Stomach (tissue), 9 donors: ENCODE results near the gene MT1M. TPM values are rescaled to one million over a fixed set of nuclear protein-coding genes. Genes with fewer than 3 reads are reported as not detected.

Experiments used
- DNase-seq, 2 donors: peaks; one replicate each; pipeline versions ENCODE4 v3.0.0 to v3.0.0-alpha.2; 2013 to 2019
- H3K27ac ChIP-seq, 5 donors: fragments of 200-600 bp in 4 of 5; sonication (generic) in 4 of 5; one replicate each; pipeline ENCODE4 v1.5.1; 2013 to 2019; ENCODE audit warnings: mild to moderate bottlenecking in 1 of 5, moderate library complexity in 1 of 5
- H3K27me3 ChIP-seq, 3 donors: fragments of 200-600 bp; sonication (generic); one replicate each; pipeline ENCODE4 v1.5.1; 2017 to 2019; ENCODE audit warnings: mixed run types in 1 of 3
- H3K36me3 ChIP-seq, 4 donors: fragments of 200-600 bp; sonication (generic); 1 replicate in 3 of 4; 2 replicates in 1 of 4; pipeline ENCODE4 v1.5.1; 2016 to 2019
- H3K4me1 ChIP-seq, 4 donors: fragments of 200-600 bp; sonication (generic); one replicate each; pipeline ENCODE4 v1.5.1; 2016 to 2019
- H3K4me3 ChIP-seq, 4 donors: fragments of 200-600 bp; sonication (generic) in 3 of 4; one replicate each; pipeline ENCODE4 v1.5.1; 2016 to 2019; ENCODE audit warnings: mild to moderate bottlenecking in 1 of 4
- H3K9me3 ChIP-seq, 4 donors: fragments of 200-600 bp; sonication (generic); one replicate each; pipeline ENCODE4 v1.5.1; 2016 to 2019
- CTCF ChIP-seq, 7 experiments: fragments of 450-650 bp in 4 of 7; fragments of 200-600 bp in 3 of 7; sonication (generic) in 3 of 7; IDR thresholded peaks; one replicate each; pipeline ENCODE4 v1.5.1; 2016 to 2019; ENCODE audit warnings: antibody characterized with exemption in 7 of 7, control low read depth in 2 of 7, mild to moderate bottlenecking in 1 of 7
- EP300 ChIP-seq: sonication (generic); formaldehyde crosslinking; IDR thresholded peaks from one replicate; pipeline ENCODE4 v1.6.1; 2017; ENCODE audit warnings: antibody characterized with exemption
- POLR2A ChIP-seq, 4 donors: fragments of 450-650 bp; IDR thresholded peaks; one replicate each; pipeline ENCODE4 v1.6.1; 2016; ENCODE audit warnings: antibody characterized with exemption in 4 of 4, control low read depth in 2 of 4, mild to moderate bottlenecking in 1 of 4, moderate library complexity in 1 of 4
- POLR2AphosphoS5 ChIP-seq, 3 donors: sonication (generic); formaldehyde crosslinking; IDR thresholded peaks; one replicate each; pipeline ENCODE4 v1.6.1; 2016; ENCODE audit warnings: antibody characterized with exemption in 3 of 3
- WGBS, 5 donors: extraction: QIAGEN DNeasy Blood & Tissue Kit in 3 of 5; methylation state at CpG; one replicate each; pipeline versions ENCODE4 v1.1.5 to v1.1.7; 2013 to 2018; 5-methylcytosine and 5-hydroxymethylcytosine counted together
- intact Hi-C: fragments of 100-400 bp; cut with DNase I; formaldehyde crosslinking; loops from one replicate; pipeline ENCODE4 v1.15.1; 2023; ENCODE audit warnings: low total_unique reads
- polyA plus RNA-seq, 3 donors: library from polyadenylated mRNA; stranded (reverse); fragments of 200-250 nt; gene quantifications; one replicate each; pipeline ENCODE4 v1.2.3, GENCODE V29; 2013
- total RNA-seq, 5 donors: library from RNA; depleted of rRNA; stranded (reverse); fragments of >200 nt; gene quantifications; one replicate each; pipeline versions ENCODE4 v1.1.0 to v1.2.3, GENCODE V29; 2014 to 2016
- donor health status: healthy with polysubstance abuse.
- donor health status: Bipolar disorder and iron deficiency.
- donor health status: healthy.

The MT1M gene
- total and polyA plus RNA-seq, 8 donors: 5.2 to 155 (median 57.4) TPM; not detected in 1

- WGBS, 5 donors: 52 to 75% (median 55%) methylated on average over 7 of the region's 7 CpGs
- H3K27ac ChIP-seq: peak overlapping the region in 4 of 5 donors; percentile 80 to 87 (median 86)
- H3K4me1 ChIP-seq: peaks cover 21 to 57% (median 41%) of the 10 kb centered on the region in 4 donors
- no peaks in the 10 kb centered on the region for H3K36me3 ChIP-seq
- peak overlapping the region; percentile 54 to 61 (median 57) for H3K4me3 ChIP-seq
- no peak for DNase-seq
- H3K9me3 ChIP-seq: no peaks in the 10 kb centered on the region
- H3K27me3 ChIP-seq: peaks cover 0 to 66% (median 12%) of the 10 kb centered on the region in 3 donors
- intact Hi-C loops: no loop called here
- no peak for TF ChIP-seq POLR2AphosphoS5 (IDR thresholded peaks at IDR 0.05)
- no peak for TF ChIP-seq CTCF (IDR thresholded peaks at IDR 0.05)
- no peak for TF ChIP-seq EP300
- no peak for TF ChIP-seq POLR2A (IDR thresholded peaks at IDR 0.05)
Observed at GRCh38 chr16:56633535-56633934, 1.1 kb downstream of the MT1M start.

- intact Hi-C loops: no loop called here
- no peak for DNase-seq
- 24 to 62% (median 29%) methylated on average over 47 of the region's 47 CpGs for WGBS, 5 donors
- Histone ChIP-seq H3K27ac (no peak overlapping the region), H3K27me3 (peaks cover 0 to 80% (median 15%) of the 10 kb centered on the region in 3 donors), H3K36me3 (no peaks in the 10 kb centered on the region), H3K4me1 (peaks cover 30 to 71% (median 53%) of the 10 kb centered on the region in 4 donors), H3K9me3 (no peaks in the 10 kb centered on the region), H3K4me3 (peak overlapping the region; percentile 8 to 54 (median 22))
- TF ChIP-seq POLR2A (IDR thresholded peaks at IDR 0.05) (no peak), EP300 (no peak), CTCF (IDR thresholded peaks at IDR 0.05) (no peak), POLR2AphosphoS5 (IDR thresholded peaks at IDR 0.05) (no peak)
Observed at GRCh38 chr16:56634715-56635440, 2.4 kb downstream of the MT1M start.

GRCh38 chr16:56635441-56635967, 3.0 kb downstream of the MT1M start:
- WGBS, 5 donors: 12 to 41% (median 13%) methylated on average over 22 to 40 of the region's 40 CpGs
- peaks cover 0 to 83% (median 15%) of the 10 kb centered on the region in 3 donors for H3K27me3 ChIP-seq
- H3K4me3 ChIP-seq: peak overlapping the region; percentile 8 to 54 (median 22)
- H3K36me3 ChIP-seq: no peaks in the 10 kb centered on the region
- no peak for DNase-seq
- TF ChIP-seq POLR2AphosphoS5 (IDR thresholded peaks at IDR 0.05) (no peak), POLR2A (IDR thresholded peaks at IDR 0.05) (no peak), EP300 (no peak), CTCF (IDR thresholded peaks at IDR 0.05) (no peak)
- H3K27ac ChIP-seq: no peak overlapping the region
- H3K9me3 ChIP-seq: no peaks in the 10 kb centered on the region
- peaks cover 30 to 72% (median 54%) of the 10 kb centered on the region in 4 donors for H3K4me1 ChIP-seq
- intact Hi-C loops: no loop called here

GRCh38 chr16:56636616-56637413, 4.4 kb downstream of the MT1M start:
- WGBS, 5 donors: 54 to 76% (median 59%) methylated on average over 9 of the region's 9 CpGs
- peaks cover 0 to 90% (median 15%) of the 10 kb centered on the region in 3 donors for H3K27me3 ChIP-seq

More at GRCh38 chr16:56636616-56637413, 4.4 kb downstream of the MT1M start:
- Histone ChIP-seq H3K27ac (peak overlapping the region in 1 of 5 donors; percentile 83), H3K36me3 (no peaks in the 10 kb centered on the region), H3K4me3 (no peak overlapping the region), H3K9me3 (no peaks in the 10 kb centered on the region), H3K4me1 (peaks cover 29 to 69% (median 51%) of the 10 kb centered on the region in 4 donors)
- TF ChIP-seq EP300 (no peak), CTCF (IDR thresholded peaks at IDR 0.05) (no peak), POLR2AphosphoS5 (IDR thresholded peaks at IDR 0.05) (no peak), POLR2A (IDR thresholded peaks at IDR 0.05) (no peak)
- intact Hi-C loops: no loop called here
- no peak for DNase-seq
